HG03139 (cell line): ENCODE data around the gene LINC00237.

Source experiments
- ATAC-seq: cut with Tn5 transposase; IDR thresholded peaks from one replicate; pipeline ENCODE4 v1.9.1; 2021; ENCODE audit not compliant: unreplicated experiment

Gene LINC00237

GRCh38 chr20:21106171-21107017 lies at the start of gene LINC00237:
LINC00237 (minus strand) TSS chr20:21106358.
- no peak for ATAC-seq

- ATAC-seq = no peak
Observed at GRCh38 chr20:21155268-21155667, 49.1 kb upstream of the LINC00237 start.

GRCh38 chr20:21154692-21155091 lies 48.5 kb upstream of the LINC00237 start:
- ATAC-seq = no peak

GRCh38 chr20:21151791-21152190 lies 45.6 kb upstream of the LINC00237 start:
- no peak for ATAC-seq

GRCh38 chr20:21149344-21149743 lies 43.2 kb upstream of the LINC00237 start:
- ATAC-seq = no peak

GRCh38 chr20:21147593-21147992 lies 41.4 kb upstream of the LINC00237 start:
- no peak for ATAC-seq

GRCh38 chr20:21146215-21146614 lies 40.1 kb upstream of the LINC00237 start:
- ATAC-seq = no peak

GRCh38 chr20:21145424-21145823 lies 39.3 kb upstream of the LINC00237 start:
- no peak for ATAC-seq

- ATAC-seq = no peak
Observed at GRCh38 chr20:21143194-21143890, 37.2 kb upstream of the LINC00237 start.

GRCh38 chr20:21141825-21142224 lies 35.7 kb upstream of the LINC00237 start:
- ATAC-seq = no peak

- no peak for ATAC-seq
Observed at GRCh38 chr20:21139881-21140566, 33.9 kb upstream of the LINC00237 start.

GRCh38 chr20:21137078-21137477 lies 30.9 kb upstream of the LINC00237 start:
- ATAC-seq = no peak

- no peak for ATAC-seq
Observed at GRCh38 chr20:21136015-21136732, 30.0 kb upstream of the LINC00237 start.

GRCh38 chr20:21134883-21135493 lies 28.8 kb upstream of the LINC00237 start:
- no peak for ATAC-seq

- no peak for ATAC-seq
Observed at GRCh38 chr20:21133917-21134622, 27.9 kb upstream of the LINC00237 start.

GRCh38 chr20:21133404-21133803 lies 27.2 kb upstream of the LINC00237 start:
- ATAC-seq = no peak

GRCh38 chr20:21129861-21130260 lies 23.7 kb upstream of the LINC00237 start:
- no peak for ATAC-seq

- ATAC-seq = no peak
Observed at GRCh38 chr20:21127201-21127981, 21.2 kb upstream of the LINC00237 start.

GRCh38 chr20:21126581-21126870 lies 20.4 kb upstream of the LINC00237 start:
- no peak for ATAC-seq
